ENCODE data around the gene CCL16.
"Not testable (repeated sequence)": the region's sequence is repeated elsewhere in the genome, so short reads cannot be mapped to it uniquely, and the experiment has no call there.

CCL16 gene

DNA sequence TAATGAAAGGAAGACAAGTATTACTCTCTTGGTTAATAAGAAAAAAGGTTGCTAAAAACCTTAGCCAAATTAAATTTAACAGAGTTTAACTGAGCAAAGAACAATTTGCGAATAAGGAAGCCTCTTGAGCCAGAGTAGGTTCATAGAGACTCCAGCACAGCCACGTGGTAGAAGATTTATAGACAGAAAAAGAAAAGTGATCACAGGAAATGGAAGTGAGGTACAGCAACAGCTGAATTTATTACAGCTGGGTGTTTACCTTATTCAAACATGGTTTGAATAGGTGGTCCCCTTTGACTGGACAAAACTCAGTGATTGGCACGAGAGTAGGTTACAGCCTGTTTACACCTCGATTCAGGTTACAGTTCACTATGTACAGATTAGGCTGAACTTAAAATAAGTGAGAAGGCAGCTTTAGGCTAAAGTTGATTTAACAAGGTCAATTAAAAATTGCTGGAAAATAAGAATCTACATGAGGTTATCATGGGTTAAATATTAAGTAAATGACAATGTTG lies 23.4 kb upstream of the CCL16 start:
- no peak overlapping the region for H3K4me3 ChIP-seq (ENCODE audit: low read length)
- H3K9me3 ChIP-seq (ENCODE audit: insufficient read depth, low read depth, low read length), result peaks cover 14% of the 10 kb centered on the region
- H3K9ac ChIP-seq (ENCODE audit: low read depth, low read length), result no peak overlapping the region
- H3K4me1 ChIP-seq (ENCODE audit: insufficient read depth, low read length), result no peaks in the 10 kb centered on the region
- H3K36me3 ChIP-seq (ENCODE audit: insufficient read depth, low read length), result no peaks in the 10 kb centered on the region
- WGBS, result 94% methylated on average over 4 of the region's 4 CpGs
- no peak overlapping the region for H3K27ac ChIP-seq (ENCODE audit: low read depth, low read length)
- no peaks in the 10 kb centered on the region for H3K27me3 ChIP-seq (ENCODE audit: insufficient read depth, low read length)

DNA sequence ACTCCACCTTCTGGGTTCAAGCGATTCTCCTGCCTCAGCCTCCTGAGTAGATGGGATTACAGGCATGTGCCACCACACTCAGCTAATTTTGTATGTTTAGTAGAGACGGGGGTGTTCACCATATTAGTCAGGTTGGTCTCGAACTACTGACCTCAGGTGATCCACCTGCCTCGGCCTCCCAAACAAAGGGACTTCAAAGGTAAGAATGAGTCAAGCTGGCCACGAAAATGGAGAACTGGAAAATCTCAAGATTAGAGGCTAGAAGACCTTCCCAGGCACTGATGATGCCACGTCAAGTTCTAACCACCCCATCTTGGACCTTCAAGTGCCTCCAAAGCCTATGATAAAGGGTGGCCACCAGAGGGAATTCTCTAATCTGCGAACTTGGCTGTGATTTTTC lies 21.3 kb upstream of the CCL16 start:
- no peaks in the 10 kb centered on the region for H3K9me3 ChIP-seq (ENCODE audit: insufficient read depth, low read depth, low read length)
- no peaks in the 10 kb centered on the region for H3K36me3 ChIP-seq (ENCODE audit: insufficient read depth, low read length)
- H3K4me1 ChIP-seq (ENCODE audit: insufficient read depth, low read length), result no peaks in the 10 kb centered on the region
- H3K27ac ChIP-seq (ENCODE audit: low read depth, low read length), result no peak overlapping the region
- H3K9ac ChIP-seq (ENCODE audit: low read depth, low read length), result no peak overlapping the region
- H3K27me3 ChIP-seq (ENCODE audit: insufficient read depth, low read length), result no peaks in the 10 kb centered on the region
- 92% methylated on average over 7 of the region's 7 CpGs for WGBS
- no peak overlapping the region for H3K4me3 ChIP-seq (ENCODE audit: low read length)

DNA sequence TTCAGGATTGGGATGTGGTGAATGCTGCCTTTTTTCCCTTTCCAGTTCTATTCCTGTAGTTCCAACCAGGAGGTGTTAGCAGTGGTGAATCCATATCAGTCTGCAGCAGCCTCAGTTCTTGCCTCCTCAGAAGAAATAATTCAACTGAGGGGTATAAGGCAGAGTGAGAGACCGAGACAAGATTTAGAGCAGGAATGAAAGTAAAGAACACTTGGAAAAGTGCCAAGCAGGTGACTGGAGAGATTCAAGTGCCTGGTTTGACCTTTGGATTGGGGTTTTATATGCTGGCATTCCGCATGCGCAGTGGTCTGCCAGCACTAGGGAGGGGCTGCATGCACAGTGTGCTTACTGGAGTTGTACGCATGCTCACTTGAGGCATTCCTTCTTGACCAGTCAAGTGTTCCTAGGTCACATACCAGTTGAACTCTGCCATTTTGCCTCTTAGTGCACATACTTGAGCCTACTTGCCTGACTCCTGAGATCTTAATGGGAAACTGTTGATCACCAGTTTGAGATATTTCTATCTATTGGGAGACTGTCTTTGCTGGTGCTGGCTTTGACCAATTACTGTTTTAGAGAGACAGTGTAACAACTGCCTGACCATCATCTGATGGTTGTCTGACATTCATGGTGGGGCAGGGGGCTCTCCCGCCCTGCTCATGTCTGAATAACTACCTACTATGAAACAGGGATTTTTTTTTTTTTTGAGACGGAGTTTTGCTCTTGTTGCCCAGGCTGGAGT lies 20.7 kb upstream of the CCL16 start:
- Histone ChIP-seq H3K9me3 (ENCODE audit: insufficient read depth, low read depth, low read length) (no peaks in the 10 kb centered on the region), H3K36me3 (ENCODE audit: insufficient read depth, low read length) (no peaks in the 10 kb centered on the region), H3K9ac (ENCODE audit: low read depth, low read length) (no peak overlapping the region), H3K4me3 (ENCODE audit: low read length) (no peak overlapping the region), H3K4me1 (ENCODE audit: insufficient read depth, low read length) (no peaks in the 10 kb centered on the region), H3K27me3 (ENCODE audit: insufficient read depth, low read length) (no peaks in the 10 kb centered on the region), H3K27ac (ENCODE audit: low read depth, low read length) (no peak overlapping the region)
- WGBS, result 98% methylated on average over 6 of the region's 6 CpGs

DNA sequence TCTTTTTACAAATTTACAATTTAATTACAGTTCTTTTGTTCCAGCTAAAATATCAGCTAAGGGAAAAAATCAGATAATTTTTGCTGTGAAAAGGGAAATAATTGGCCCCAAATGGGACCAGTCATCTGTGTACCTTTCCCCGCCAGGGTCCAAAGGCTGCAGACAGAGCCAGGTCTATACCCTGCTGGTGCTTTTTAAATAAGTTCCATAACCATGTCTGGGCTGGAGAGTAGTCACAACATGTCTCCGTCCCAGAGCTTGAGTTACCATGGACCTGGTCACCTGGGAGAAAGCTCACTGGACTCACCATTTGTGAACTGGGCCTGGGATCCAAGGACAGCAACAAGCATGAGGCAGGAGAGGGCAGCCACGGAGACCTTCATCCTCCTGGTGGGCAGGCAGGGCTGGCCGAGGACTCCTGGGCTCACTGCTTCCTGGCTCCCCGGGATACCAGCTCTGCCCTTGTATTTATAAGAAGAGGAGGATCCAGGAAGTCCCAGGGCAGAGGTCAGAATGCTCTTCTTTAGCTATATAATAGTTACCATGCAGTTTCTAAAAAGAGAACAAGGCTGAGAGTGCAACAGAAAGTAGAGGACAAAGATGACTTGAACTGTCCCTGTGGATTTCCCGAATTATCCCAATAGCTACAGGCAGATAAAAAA lies 19.9 kb upstream of the CCL16 start, which contains the start of gene CCL15:
CCL15 (minus strand) TSS at position 444 of the 662 bp plus-strand sequence; CDS start at position 383, 61 bp downstream.
- no peaks in the 10 kb centered on the region for H3K36me3 ChIP-seq (ENCODE audit: insufficient read depth, low read length)
- 81% methylated on average over 6 of the region's 6 CpGs for WGBS
- no peak within 1 kb of the TSS for H3K4me3 ChIP-seq (ENCODE audit: low read length)
- H3K27me3 ChIP-seq (ENCODE audit: insufficient read depth, low read length), result no peaks in the 10 kb centered on the region
- no peak within 1 kb of the TSS for H3K27ac ChIP-seq (ENCODE audit: low read depth, low read length)
- no peaks in the 10 kb centered on the region for H3K4me1 ChIP-seq (ENCODE audit: insufficient read depth, low read length)
- no peaks in the 10 kb centered on the region for H3K9me3 ChIP-seq (ENCODE audit: insufficient read depth, low read depth, low read length)
- no peak within 1 kb of the TSS for H3K9ac ChIP-seq (ENCODE audit: low read depth, low read length)

DNA sequence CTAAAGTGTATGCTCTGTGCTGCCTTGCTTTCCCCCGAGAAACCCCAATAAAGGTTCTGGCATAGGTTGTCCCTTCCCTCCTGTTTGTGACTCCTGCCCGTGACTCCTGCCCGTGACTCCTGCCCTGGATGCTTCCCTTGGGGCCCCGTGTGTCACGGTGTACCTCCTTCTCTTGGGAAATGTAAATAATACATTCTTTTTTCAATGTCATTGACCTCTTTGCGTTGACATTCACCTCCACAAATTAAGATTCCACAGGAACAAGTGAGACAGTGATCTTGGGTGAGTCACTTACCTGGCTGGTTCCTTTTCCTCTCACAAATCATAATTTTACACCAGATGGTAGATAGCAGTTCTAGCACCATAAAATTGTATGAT lies 19.4 kb upstream of the CCL16 start:
- Histone ChIP-seq H3K9ac (ENCODE audit: low read depth, low read length) (no peak overlapping the region), H3K9me3 (ENCODE audit: insufficient read depth, low read depth, low read length) (no peaks in the 10 kb centered on the region), H3K27me3 (ENCODE audit: insufficient read depth, low read length) (no peaks in the 10 kb centered on the region), H3K4me1 (ENCODE audit: insufficient read depth, low read length) (no peaks in the 10 kb centered on the region), H3K27ac (ENCODE audit: low read depth, low read length) (no peak overlapping the region), H3K36me3 (ENCODE audit: insufficient read depth, low read length) (no peaks in the 10 kb centered on the region), H3K4me3 (ENCODE audit: low read length) (no peak overlapping the region)
- 94% methylated on average over 5 of the region's 6 CpGs for WGBS

DNA sequence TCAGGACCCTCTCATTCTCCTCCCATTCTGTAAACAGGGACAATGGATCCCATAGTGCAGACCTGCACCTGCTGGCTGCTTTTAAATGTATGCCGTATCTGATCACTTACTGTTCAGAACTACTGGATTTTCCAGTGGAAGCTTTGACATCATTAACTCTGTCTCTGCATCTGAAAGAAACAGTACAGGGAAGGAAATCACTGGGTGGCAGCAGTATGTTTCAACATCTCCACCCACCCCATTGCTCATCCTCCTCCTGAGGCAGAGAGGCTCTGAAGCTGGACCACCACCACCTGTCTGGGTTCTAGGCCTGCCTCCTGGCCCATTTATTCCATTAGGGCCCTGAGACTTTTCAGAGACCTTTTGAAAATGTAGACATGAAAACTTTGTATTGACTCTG lies 17.5 kb upstream of the CCL16 start:
- no peaks in the 10 kb centered on the region for H3K27me3 ChIP-seq (ENCODE audit: insufficient read depth, low read length)
- H3K9ac ChIP-seq (ENCODE audit: low read depth, low read length), result no peak overlapping the region
- no peak overlapping the region for H3K4me3 ChIP-seq (ENCODE audit: low read length)
- H3K4me1 ChIP-seq (ENCODE audit: insufficient read depth, low read length), result no peaks in the 10 kb centered on the region
- H3K9me3 ChIP-seq (ENCODE audit: insufficient read depth, low read depth, low read length), result no peaks in the 10 kb centered on the region
- WGBS, result 100% methylated on average over 1 of the region's 1 CpG
- H3K36me3 ChIP-seq (ENCODE audit: insufficient read depth, low read length), result no peaks in the 10 kb centered on the region
- H3K27ac ChIP-seq (ENCODE audit: low read depth, low read length), result no peak overlapping the region

DNA sequence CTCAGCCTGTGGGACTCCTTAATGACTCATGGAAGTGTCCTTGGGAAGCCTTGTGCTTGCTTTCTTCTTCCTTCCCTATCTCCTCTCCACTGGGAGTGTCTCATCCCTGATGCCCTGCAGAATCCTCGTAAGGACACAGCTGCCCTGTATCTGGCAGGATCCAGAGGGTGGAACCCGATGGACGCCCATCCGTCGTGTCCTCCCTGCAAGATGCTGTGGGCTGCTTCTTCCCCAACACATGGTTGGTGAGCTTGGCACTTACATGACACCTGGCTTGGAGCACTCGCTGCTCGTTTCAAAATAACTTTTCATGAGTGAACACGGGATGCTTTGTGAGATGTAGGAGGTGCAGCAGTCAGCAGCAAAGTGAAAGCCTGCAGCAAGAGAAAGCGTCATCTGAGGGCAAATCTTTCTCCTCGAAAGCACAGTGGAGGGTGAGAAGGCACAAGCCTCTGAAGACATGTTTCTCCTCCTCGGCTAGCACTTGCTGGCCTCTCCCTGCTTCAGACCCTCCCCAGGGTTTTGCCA lies 16.8 kb upstream of the CCL16 start:
- Histone ChIP-seq H3K4me1 (ENCODE audit: insufficient read depth, low read length) (no peaks in the 10 kb centered on the region), H3K27me3 (ENCODE audit: insufficient read depth, low read length) (no peaks in the 10 kb centered on the region), H3K9ac (ENCODE audit: low read depth, low read length) (no peak overlapping the region), H3K9me3 (ENCODE audit: insufficient read depth, low read depth, low read length) (no peaks in the 10 kb centered on the region), H3K27ac (ENCODE audit: low read depth, low read length) (no peak overlapping the region), H3K36me3 (ENCODE audit: insufficient read depth, low read length) (no peaks in the 10 kb centered on the region), H3K4me3 (ENCODE audit: low read length) (no peak overlapping the region)
- WGBS, result 85% methylated on average over 11 of the region's 11 CpGs

DNA sequence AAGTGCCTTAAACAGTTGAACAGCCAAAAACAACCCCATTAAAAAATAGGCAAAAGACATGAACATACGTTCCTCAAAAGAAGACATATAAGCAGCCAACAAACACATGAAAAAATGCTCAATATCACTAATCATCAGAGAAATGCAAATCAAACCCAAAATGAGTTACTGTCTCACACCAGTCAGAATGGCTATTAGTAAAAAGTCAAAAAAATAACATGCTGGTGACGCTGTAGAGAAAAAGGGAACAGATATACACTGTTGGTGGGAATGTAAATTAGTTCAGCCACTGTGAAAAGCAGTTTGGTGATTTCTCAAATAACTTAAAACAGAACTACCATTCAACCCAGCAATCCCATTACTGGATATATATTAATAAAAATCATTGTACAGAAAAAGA lies 14.0 kb upstream of the CCL16 start:
- not testable (repeated sequence) for H3K9ac ChIP-seq (ENCODE audit: low read depth, low read length); H3K4me1 ChIP-seq (ENCODE audit: insufficient read depth, low read length); H3K36me3 ChIP-seq (ENCODE audit: insufficient read depth, low read length); H3K27ac ChIP-seq (ENCODE audit: low read depth, low read length); H3K4me3 ChIP-seq (ENCODE audit: low read length); H3K9me3 ChIP-seq (ENCODE audit: insufficient read depth, low read depth, low read length); H3K27me3 ChIP-seq (ENCODE audit: insufficient read depth, low read length)
- WGBS, result 64% methylated on average over 2 of the region's 2 CpGs

DNA sequence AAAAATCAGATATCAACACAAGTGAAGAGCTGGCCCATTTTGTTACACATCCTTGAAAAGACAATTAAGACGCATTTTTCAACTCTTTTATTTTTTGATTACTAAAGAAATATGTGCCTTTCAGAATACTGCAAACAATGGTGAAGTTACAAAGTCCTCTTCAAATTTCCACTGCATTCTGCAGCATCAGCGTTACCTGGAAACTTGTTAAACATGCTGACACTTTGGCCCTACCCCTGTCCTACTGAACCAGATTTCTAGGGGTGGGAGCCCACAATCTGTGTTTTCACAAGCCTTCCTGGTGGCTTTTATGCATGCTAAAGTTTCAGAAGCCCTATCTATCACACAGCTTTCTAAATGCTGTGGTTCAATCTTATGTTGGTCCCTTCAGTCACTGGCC lies 9.8 kb upstream of the CCL16 start:
- no peaks in the 10 kb centered on the region for H3K27me3 ChIP-seq (ENCODE audit: insufficient read depth, low read length)
- H3K4me1 ChIP-seq (ENCODE audit: insufficient read depth, low read length), result no peaks in the 10 kb centered on the region
- 89% methylated on average over 2 of the region's 2 CpGs for WGBS
- no peak overlapping the region for H3K4me3 ChIP-seq (ENCODE audit: low read length)
- H3K36me3 ChIP-seq (ENCODE audit: insufficient read depth, low read length), result no peaks in the 10 kb centered on the region
- H3K9ac ChIP-seq (ENCODE audit: low read depth, low read length), result no peak overlapping the region
- no peak overlapping the region for H3K27ac ChIP-seq (ENCODE audit: low read depth, low read length)
- H3K9me3 ChIP-seq (ENCODE audit: insufficient read depth, low read depth, low read length), result no peaks in the 10 kb centered on the region

DNA sequence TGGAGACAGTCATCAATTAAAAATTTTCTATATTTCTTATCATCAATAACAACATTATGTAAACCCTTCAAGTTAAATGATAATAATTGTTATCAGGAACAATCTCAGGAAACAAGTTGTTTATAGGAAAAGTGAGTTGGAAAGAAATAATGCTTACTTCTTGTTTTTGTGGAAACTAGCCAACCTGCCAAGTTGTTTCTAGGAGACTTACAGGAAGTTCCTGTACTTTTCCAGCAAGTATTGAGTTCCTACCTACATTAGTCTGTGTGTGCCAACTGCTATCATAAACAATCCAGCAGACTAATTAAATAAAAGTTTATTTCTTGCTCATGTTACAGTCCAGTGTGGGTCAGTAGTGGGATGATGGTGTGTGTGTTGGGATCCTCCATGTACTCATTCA lies 6.9 kb upstream of the CCL16 start:
- H3K27ac ChIP-seq (ENCODE audit: low read depth, low read length), result no peak overlapping the region
- H3K27me3 ChIP-seq (ENCODE audit: insufficient read depth, low read length), result no peaks in the 10 kb centered on the region
- H3K4me3 ChIP-seq (ENCODE audit: low read length), result no peak overlapping the region
- H3K9me3 ChIP-seq (ENCODE audit: insufficient read depth, low read depth, low read length), result no peaks in the 10 kb centered on the region
- no peaks in the 10 kb centered on the region for H3K4me1 ChIP-seq (ENCODE audit: insufficient read depth, low read length)
- H3K36me3 ChIP-seq (ENCODE audit: insufficient read depth, low read length), result no peaks in the 10 kb centered on the region
- no peak overlapping the region for H3K9ac ChIP-seq (ENCODE audit: low read depth, low read length)

DNA sequence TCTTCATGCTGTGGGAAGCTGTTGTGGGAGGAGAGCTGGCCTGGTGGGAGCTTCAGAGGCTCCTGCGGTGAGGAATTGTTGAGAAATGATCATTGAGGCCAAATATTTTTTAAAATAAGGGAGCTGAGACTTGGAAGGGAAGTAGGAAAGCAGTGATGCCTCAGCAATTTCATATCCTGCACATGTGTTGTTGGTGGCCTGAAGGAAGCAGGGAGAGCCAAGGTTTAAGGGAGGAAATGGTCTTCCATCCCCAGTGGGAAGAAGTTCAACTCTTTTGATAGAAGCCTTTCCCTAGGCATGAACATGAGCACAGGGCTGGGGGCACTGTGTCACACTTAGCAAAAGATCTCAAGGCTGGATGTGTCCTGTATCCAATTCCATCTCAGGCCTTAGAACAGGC lies 5.3 kb upstream of the CCL16 start, which contains the start of gene CCL14:
CCL14 (minus strand) TSS at position 87 of the 400 bp plus-strand sequence; CDS start at position 7, 80 bp downstream.
- Histone ChIP-seq H3K9me3 (ENCODE audit: insufficient read depth, low read depth, low read length) (no peaks in the 10 kb centered on the region), H3K4me1 (ENCODE audit: insufficient read depth, low read length) (no peaks in the 10 kb centered on the region), H3K4me3 (ENCODE audit: low read length) (no peak within 1 kb of the TSS), H3K27me3 (ENCODE audit: insufficient read depth, low read length) (no peaks in the 10 kb centered on the region), H3K9ac (ENCODE audit: low read depth, low read length) (no peak within 1 kb of the TSS), H3K27ac (ENCODE audit: low read depth, low read length) (no peak within 1 kb of the TSS), H3K36me3 (ENCODE audit: insufficient read depth, low read length) (no peaks in the 10 kb centered on the region)
- 88% methylated on average over 1 of the region's 1 CpG for WGBS
